ENCODE results near the gene RDX. TPM values are rescaled to one million over a fixed set of nuclear protein-coding genes. Genes with fewer than 3 reads are reported as not detected.
"Not testable (repeated sequence)": the region's sequence is repeated elsewhere in the genome, so short reads cannot be mapped to it uniquely, and the experiment has no call there.

RDX gene
- total and polyA plus RNA-seq, 9 donors, result 34.8 to 80.5 (median 72.3) TPM

DNA sequence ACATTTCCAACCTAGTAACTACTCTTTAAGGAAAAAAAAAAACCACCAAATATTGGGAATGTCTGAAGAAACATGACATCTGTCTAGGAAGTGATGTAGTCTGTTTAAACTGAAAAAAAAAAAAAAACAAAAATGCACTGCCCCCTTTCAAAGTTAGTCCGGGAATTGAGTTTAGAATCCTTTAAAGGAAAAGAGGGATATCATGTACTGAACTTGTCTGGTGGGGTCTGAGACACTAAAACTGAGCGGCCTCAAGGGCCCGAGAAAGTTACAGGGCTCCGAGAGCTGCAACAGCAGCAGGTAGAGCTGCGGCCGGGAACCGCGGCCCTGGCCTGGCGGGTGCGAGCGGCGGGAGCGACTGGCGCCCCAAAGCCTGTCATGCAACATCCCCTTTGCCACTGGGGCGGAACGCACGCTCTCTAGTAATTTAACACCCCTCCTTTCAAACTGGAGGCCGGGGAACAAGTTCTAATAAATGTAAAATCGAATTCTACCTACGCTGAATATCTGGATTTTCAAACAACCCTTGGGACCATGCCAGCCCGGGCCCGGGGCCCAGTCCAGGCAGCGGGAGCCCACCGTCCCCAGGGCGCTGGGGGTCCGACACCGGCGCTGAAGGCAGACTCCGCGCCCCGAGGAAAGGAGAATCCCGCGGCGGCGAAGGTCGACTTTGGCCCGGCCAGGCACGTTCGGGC is 736 bp downstream of the RDX start:
- Histone ChIP-seq H3K27ac (ENCODE audit: low read length) (peak overlapping the region; percentile 98), H3K36me3 (ENCODE audit: control insufficient read depth, insufficient read depth, low read length) (peaks cover 3% of the 10 kb centered on the region), H3K4me3 (ENCODE audit: low read length) (peak overlapping the region; percentile 92), H3K27me3 (ENCODE audit: control insufficient read depth, insufficient read depth, low read length) (no peaks in the 10 kb centered on the region), H3K9me3 (replicated peaks; ENCODE audit: control insufficient read depth, low read depth, low read length) (no peaks in the 10 kb centered on the region), H3K4me1 (ENCODE audit: control insufficient read depth, insufficient read depth, low read length) (peaks cover 14% of the 10 kb centered on the region)
- WGBS (ENCODE audit: insufficient coverage), result under 1% methylated on average over 35 of the region's 39 CpGs
- DNase-seq, result peak; percentile 81

DNA sequence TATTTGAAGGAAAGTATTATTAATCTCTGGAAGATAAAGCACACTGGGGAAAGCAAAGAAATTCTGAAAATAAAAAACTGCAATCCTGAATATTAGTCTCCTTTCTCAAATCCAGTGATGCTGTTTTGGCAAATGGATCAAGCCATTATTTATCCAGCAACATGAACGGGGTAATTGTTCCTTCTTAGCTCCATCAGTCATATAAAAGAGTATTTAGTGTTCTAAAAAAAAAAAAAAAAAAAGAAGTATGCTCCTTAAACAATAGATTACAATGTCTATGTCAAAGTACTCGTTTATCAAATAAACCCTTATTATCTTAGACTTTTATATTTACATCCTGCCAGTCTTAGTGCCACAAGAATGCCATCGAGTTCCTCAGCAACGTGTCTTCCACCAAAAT is 1.3 kb downstream of the RDX start:
- Histone ChIP-seq H3K27ac (ENCODE audit: low read length) (peak overlapping the region; percentile 98), H3K4me1 (ENCODE audit: control insufficient read depth, insufficient read depth, low read length) (peaks cover 14% of the 10 kb centered on the region), H3K4me3 (ENCODE audit: low read length) (peak overlapping the region; percentile 92), H3K27me3 (ENCODE audit: control insufficient read depth, insufficient read depth, low read length) (no peaks in the 10 kb centered on the region), H3K36me3 (ENCODE audit: control insufficient read depth, insufficient read depth, low read length) (peaks cover 3% of the 10 kb centered on the region), H3K9me3 (replicated peaks; ENCODE audit: control insufficient read depth, low read depth, low read length) (no peaks in the 10 kb centered on the region)
- WGBS (ENCODE audit: insufficient coverage), result no CpG with 5 or more reads among the region's 4 CpGs
- DNase-seq, result no peak

DNA sequence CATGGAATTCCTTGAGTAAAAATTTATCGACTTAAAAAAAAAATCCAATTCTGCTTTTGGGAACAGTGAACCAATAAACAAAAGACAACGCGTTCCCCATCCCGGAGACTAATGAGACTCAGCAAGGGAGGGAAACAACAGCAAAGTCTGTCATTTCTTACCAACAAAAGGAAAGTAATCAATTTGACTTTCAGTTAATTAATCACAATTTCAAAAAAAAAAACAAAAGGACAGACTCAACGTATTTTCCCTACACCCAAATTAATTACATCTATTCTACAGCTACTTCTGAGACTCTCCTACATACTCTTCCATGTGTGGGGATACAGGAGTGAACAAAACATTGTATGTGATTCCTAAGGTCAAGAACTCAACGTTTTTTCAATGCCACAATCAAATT is 1.9 kb downstream of the RDX start:
- Histone ChIP-seq H3K4me3 (ENCODE audit: low read length) (peak overlapping the region; percentile 14), H3K9me3 (replicated peaks; ENCODE audit: control insufficient read depth, low read depth, low read length) (no peaks in the 10 kb centered on the region), H3K4me1 (ENCODE audit: control insufficient read depth, insufficient read depth, low read length) (peaks cover 14% of the 10 kb centered on the region), H3K27ac (ENCODE audit: low read length) (no peak overlapping the region), H3K36me3 (ENCODE audit: control insufficient read depth, insufficient read depth, low read length) (peaks cover 3% of the 10 kb centered on the region), H3K27me3 (ENCODE audit: control insufficient read depth, insufficient read depth, low read length) (no peaks in the 10 kb centered on the region)
- WGBS (ENCODE audit: insufficient coverage), result no CpG with 5 or more reads among the region's 6 CpGs
- no peak for DNase-seq

DNA sequence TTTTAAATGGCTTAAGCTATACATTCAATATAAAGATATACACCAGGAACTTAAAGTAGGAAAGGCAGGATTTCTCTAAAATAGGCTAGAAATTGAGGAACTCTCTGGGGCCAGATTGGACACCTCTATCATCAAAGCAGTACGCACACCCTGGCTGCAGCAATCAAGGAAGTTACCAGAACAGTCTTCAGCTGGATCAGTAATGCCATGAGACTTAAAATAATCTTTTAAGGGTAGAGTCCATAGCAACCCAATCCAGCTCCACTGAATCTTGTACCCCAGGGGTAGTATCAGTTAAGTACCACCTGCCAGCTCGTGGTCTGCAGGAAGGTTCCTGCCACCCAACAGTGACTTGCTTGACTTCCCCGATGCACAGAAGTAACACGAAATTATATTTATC is 3.0 kb downstream of the RDX start:
- 60% methylated on average over 1 of the region's 4 CpGs for WGBS (ENCODE audit: insufficient coverage)
- DNase-seq, result no peak
- no peaks in the 10 kb centered on the region for H3K27me3 ChIP-seq (ENCODE audit: control insufficient read depth, insufficient read depth, low read length)
- H3K4me1 ChIP-seq (ENCODE audit: control insufficient read depth, insufficient read depth, low read length), result peaks cover 14% of the 10 kb centered on the region
- H3K27ac ChIP-seq (ENCODE audit: low read length), result no peak overlapping the region
- H3K9me3 ChIP-seq (replicated peaks; ENCODE audit: control insufficient read depth, low read depth, low read length), result no peaks in the 10 kb centered on the region
- H3K36me3 ChIP-seq (ENCODE audit: control insufficient read depth, insufficient read depth, low read length), result peaks cover 3% of the 10 kb centered on the region
- H3K4me3 ChIP-seq (ENCODE audit: low read length), result no peak overlapping the region

DNA sequence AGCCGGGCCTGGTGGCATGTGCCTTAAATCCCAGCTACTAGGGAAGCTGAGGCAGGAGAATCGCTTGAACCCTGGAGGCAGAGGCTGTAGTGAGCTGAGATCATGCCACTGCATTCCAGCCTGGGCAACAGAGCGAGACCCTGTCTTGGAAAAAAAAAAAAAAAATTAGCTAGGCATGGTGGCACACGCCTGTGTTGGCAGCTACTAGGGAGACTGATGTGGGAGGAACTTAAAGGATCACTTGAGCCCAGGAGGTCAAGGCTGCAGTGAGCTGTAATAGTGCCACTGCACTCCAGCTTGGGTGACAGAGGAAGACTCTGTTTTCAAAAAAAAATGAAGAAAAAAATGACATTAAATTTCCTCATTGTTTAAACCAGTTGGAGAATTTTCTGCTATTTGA is 4.3 kb downstream of the RDX start:
- not testable (repeated sequence) for H3K4me1 ChIP-seq (ENCODE audit: control insufficient read depth, insufficient read depth, low read length); H3K27ac ChIP-seq (ENCODE audit: low read length); H3K27me3 ChIP-seq (ENCODE audit: control insufficient read depth, insufficient read depth, low read length); H3K9me3 ChIP-seq (replicated peaks; ENCODE audit: control insufficient read depth, low read depth, low read length); H3K4me3 ChIP-seq (ENCODE audit: low read length); H3K36me3 ChIP-seq (ENCODE audit: control insufficient read depth, insufficient read depth, low read length); DNase-seq
- WGBS (ENCODE audit: insufficient coverage), result 92% methylated on average over 3 of the region's 4 CpGs

DNA sequence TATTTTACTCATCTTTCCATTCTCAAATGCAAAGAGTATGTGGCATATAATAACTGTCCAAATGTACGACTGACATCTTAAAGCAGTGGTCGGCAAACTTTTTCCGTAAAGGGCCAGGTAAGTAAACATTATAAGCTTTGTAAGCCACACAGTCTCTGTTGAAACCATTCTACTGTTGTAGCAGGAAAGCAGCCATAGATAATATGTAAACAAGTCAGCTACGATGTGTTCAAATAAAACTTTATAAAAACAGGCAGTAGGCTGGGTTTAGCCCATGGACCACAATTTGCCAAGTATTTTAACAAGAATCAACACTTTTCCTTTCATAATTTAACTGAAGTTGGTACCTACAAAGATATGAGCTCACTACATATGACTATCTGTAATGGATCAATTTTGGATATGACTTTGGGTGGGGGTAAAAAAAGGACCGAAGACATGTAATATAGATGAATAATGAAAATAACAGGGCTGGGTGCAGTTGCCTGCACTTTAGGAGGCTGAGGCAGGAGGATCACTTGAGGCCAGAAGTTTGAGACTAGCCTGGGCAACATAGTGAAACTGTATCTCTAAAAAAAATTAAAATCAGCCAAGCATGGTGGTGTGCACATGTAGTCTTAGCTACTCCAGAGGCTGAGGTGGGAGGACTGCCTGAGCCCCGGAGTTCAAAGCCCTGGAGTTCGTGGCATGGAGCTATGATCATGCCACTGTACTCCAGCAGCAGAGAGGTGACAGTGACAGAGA is 5.7 kb downstream of the RDX start:
- Histone ChIP-seq H3K4me3 (ENCODE audit: low read length) (no peak overlapping the region), H3K27ac (ENCODE audit: low read length) (no peak overlapping the region), H3K9me3 (replicated peaks; ENCODE audit: control insufficient read depth, low read depth, low read length) (no peaks in the 10 kb centered on the region), H3K4me1 (ENCODE audit: control insufficient read depth, insufficient read depth, low read length) (peaks cover 4% of the 10 kb centered on the region), H3K36me3 (ENCODE audit: control insufficient read depth, insufficient read depth, low read length) (peaks cover 3% of the 10 kb centered on the region), H3K27me3 (ENCODE audit: control insufficient read depth, insufficient read depth, low read length) (no peaks in the 10 kb centered on the region)
- 97% methylated on average over 2 of the region's 7 CpGs for WGBS (ENCODE audit: insufficient coverage)
- no peak for DNase-seq

DNA sequence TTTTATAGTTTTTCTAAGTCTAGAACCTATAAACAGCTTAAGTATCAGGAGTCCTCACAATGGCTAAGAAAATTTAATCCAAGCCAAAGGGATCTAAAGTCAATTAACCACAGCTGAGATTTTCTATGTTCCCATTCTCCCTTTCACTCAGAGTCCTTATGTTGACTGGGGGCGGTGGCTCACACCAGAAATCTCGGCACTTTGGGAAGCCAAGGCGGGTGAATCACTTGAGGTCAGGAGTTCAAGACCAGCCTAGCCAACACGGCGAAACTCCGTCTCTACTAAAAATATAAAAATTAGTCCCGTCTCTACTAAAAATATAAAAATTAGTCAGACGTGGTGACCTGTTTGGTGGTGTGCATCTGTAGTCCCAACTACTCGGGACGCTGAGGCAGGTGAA is 6.9 kb downstream of the RDX start:
- peaks cover 4% of the 10 kb centered on the region for H3K4me1 ChIP-seq (ENCODE audit: control insufficient read depth, insufficient read depth, low read length)
- no peaks in the 10 kb centered on the region for H3K27me3 ChIP-seq (ENCODE audit: control insufficient read depth, insufficient read depth, low read length)
- H3K36me3 ChIP-seq (ENCODE audit: control insufficient read depth, insufficient read depth, low read length), result peaks cover 3% of the 10 kb centered on the region
- DNase-seq, result no peak
- no peak overlapping the region for H3K4me3 ChIP-seq (ENCODE audit: low read length)
- no CpG with 5 or more reads among the region's 10 CpGs for WGBS (ENCODE audit: insufficient coverage)
- H3K9me3 ChIP-seq (replicated peaks; ENCODE audit: control insufficient read depth, low read depth, low read length), result no peaks in the 10 kb centered on the region
- H3K27ac ChIP-seq (ENCODE audit: low read length), result no peak overlapping the region

DNA sequence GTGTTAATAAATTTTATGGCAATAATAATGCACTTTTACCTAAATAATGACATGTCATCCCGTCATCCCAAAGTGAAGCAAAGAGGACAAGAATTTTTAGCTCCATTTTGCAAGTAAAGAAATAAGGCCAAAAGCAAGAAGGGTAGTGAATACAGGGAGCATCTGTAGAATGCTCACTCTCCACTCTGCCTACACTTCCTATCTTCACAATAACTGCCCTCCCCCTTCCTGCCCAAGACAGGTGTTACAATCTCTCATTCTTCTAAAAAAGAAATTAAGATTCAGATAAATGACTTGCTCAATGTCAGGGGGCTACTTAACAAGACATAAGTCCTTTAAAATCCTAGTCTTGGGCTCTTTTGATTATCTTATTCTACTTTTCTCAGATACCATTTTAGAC is 8.9 kb downstream of the RDX start:
- Histone ChIP-seq H3K27ac (ENCODE audit: low read length) (no peak overlapping the region), H3K36me3 (ENCODE audit: control insufficient read depth, insufficient read depth, low read length) (peaks cover 3% of the 10 kb centered on the region), H3K9me3 (replicated peaks; ENCODE audit: control insufficient read depth, low read depth, low read length) (no peaks in the 10 kb centered on the region), H3K4me1 (ENCODE audit: control insufficient read depth, insufficient read depth, low read length) (no peaks in the 10 kb centered on the region), H3K27me3 (ENCODE audit: control insufficient read depth, insufficient read depth, low read length) (no peaks in the 10 kb centered on the region), H3K4me3 (ENCODE audit: low read length) (no peak overlapping the region)
- WGBS (ENCODE audit: insufficient coverage), result no CpG with 5 or more reads among the region's 1 CpG
- no peak for DNase-seq

DNA sequence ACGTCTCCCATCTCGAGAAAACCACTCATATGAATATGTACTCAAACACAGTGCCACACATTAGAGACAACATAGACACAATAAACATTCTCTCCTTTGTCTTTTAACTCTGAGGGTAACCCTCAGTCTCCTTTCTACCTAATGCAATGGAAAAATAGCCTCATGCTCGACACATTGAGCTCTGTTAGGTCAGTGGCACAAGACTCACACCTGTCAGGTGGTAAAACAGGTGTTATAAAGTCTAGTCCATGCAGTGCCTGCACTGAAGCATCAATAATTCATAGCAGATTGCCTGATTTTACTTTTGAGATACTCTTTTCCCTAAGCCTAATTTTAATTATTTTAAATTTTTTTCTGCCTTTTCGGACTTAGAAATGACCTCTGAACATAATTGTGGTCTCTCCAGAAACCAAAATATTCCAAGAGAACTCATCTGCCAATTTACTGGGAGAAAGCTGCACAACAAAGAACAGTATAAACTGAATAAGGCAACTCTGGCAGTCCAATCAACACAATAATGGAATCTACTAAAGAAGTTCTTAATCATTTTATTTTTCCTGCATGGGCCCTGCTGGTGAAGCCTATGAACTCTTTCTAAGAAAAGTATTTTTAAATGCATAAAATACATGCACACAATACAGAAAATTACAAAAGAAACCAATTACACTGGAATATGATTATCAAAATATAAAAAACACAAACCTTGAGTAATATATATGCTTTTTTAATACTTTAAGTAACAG is 9.9 kb downstream of the RDX start:
- Histone ChIP-seq H3K27ac (ENCODE audit: low read length) (no peak overlapping the region), H3K9me3 (replicated peaks; ENCODE audit: control insufficient read depth, low read depth, low read length) (no peaks in the 10 kb centered on the region), H3K36me3 (ENCODE audit: control insufficient read depth, insufficient read depth, low read length) (peaks cover 2% of the 10 kb centered on the region), H3K4me1 (ENCODE audit: control insufficient read depth, insufficient read depth, low read length) (no peaks in the 10 kb centered on the region), H3K27me3 (ENCODE audit: control insufficient read depth, insufficient read depth, low read length) (no peaks in the 10 kb centered on the region), H3K4me3 (ENCODE audit: low read length) (no peak overlapping the region)
- no CpG with 5 or more reads among the region's 4 CpGs for WGBS (ENCODE audit: insufficient coverage)
- no peak for DNase-seq

DNA sequence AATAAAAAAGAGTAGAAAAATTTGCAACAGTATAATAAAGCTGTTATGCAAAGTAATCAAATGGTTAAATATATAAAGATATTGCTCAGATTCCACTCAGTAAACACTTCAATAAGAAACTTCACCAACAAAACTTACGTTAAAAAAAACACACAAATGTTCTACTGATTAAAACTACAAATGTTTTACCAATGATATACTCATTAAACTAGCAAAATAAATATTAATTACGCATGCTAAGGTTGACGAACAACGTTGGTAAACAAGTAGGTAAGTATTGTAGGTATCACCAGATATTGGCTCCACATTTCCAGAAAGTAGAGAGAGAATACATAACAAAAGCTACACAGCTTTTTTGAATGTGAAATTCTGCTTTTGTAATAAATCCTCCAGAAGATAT is 12.6 kb downstream of the RDX start:
- no peaks in the 10 kb centered on the region for H3K27me3 ChIP-seq (ENCODE audit: control insufficient read depth, insufficient read depth, low read length)
- WGBS (ENCODE audit: insufficient coverage), result no CpG with 5 or more reads among the region's 4 CpGs
- H3K27ac ChIP-seq (ENCODE audit: low read length), result no peak overlapping the region
- peaks cover 3% of the 10 kb centered on the region for H3K36me3 ChIP-seq (ENCODE audit: control insufficient read depth, insufficient read depth, low read length)
- no peak for DNase-seq
- H3K4me3 ChIP-seq (ENCODE audit: low read length), result no peak overlapping the region
- no peaks in the 10 kb centered on the region for H3K9me3 ChIP-seq (replicated peaks; ENCODE audit: control insufficient read depth, low read depth, low read length)
- no peaks in the 10 kb centered on the region for H3K4me1 ChIP-seq (ENCODE audit: control insufficient read depth, insufficient read depth, low read length)
